Right atrium auricular region (tissue), 2 donors: Measurements from ENCODE around the gene QRICH1. TPM values are rescaled to one million over a fixed set of nuclear protein-coding genes. Genes with fewer than 3 reads are reported as not detected.

Experiments
- DNase-seq: peaks from one replicate; pipeline ENCODE4 v3.0.0-alpha.2; 2019; ENCODE audit warnings: low spot score
- H3K27ac ChIP-seq, 2 donors: fragments of 200-600 bp; sonication (generic); 1 replicate in 1 of 2; 2 replicates in 1 of 2; pipeline ENCODE4 v1.5.1; 2016 to 2019
- H3K27me3 ChIP-seq, 2 donors: fragments of 200-600 bp; sonication (generic); one replicate each; pipeline versions ENCODE4 v1.5.1 to v1.6.0; 2017 to 2019
- H3K36me3 ChIP-seq: fragments of 200-600 bp; sonication (generic); one replicate; pipeline ENCODE4 v1.5.1; 2016
- H3K4me1 ChIP-seq, 2 donors: fragments of 200-600 bp; sonication (generic); one replicate each; pipeline versions ENCODE4 v1.5.1 to v1.6.0; 2017 to 2019
- H3K4me3 ChIP-seq, 2 donors: fragments of 200-600 bp; sonication (generic); 1 replicate in 1 of 2; 2 replicates in 1 of 2; pipeline ENCODE4 v1.5.1; 2017 to 2019; ENCODE audit warnings: mild to moderate bottlenecking in 1 of 2, moderate library complexity in 1 of 2
- H3K9me3 ChIP-seq, 2 donors: fragments of 200-600 bp; sonication (generic); one replicate each; pipeline ENCODE4 v1.5.1; 2019
- CTCF ChIP-seq, 2 donors: fragments of 200-600 bp; sonication (generic); IDR thresholded peaks; one replicate each; pipeline ENCODE4 v1.5.1; 2019; ENCODE audit warnings: antibody characterized with exemption in 2 of 2
- total RNA-seq, 2 donors: library from RNA; depleted of rRNA; stranded (reverse); fragments of >200 nt; gene quantifications; one replicate each; pipeline ENCODE4 v1.1.0, GENCODE V29; 2016

Gene QRICH1
- total RNA-seq, 2 donors from 2014 or later: 39.1 to 46.8 TPM

DNA sequence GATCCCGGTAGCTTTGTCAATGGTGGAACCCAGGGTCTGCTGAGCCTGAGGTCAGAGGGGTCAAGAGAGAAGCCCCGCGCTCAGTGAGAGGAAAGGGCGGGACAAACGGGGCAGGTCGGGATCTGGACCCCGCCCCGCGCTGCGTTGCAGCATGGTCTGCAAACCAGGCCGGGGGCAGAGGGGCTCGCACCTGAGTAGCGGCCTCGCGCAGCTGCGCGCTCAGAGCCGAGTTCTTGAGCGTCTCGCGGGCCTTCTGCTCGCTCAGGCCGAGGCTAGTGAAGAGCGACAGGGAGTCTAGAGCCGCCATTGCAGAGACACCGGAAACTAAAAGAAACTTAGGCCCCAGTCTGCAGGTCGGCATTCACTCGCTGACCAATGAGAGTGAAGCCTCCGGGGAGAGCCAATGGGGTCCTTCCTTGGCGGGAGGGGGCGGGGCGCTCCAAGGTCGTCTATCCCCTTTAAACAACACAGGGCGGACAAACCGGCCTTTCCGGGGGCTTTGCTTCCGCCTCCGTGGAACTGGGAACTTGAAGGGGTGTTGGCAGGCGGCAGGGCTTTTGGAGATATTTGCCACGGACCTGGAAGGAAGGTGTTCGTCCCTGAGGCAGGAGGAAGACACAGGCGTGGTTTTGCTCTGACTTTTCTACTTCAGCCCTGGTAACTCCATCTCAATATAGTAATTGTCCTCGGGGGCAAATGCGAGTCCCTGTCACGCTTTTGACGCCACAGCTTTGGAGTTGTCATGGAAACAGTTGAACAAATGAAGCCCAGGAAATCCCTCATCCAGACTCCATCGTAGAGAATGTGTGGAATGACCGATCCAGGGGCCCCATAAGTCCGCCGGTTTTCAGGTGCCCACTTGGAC is 10.8 kb upstream of the QRICH1 start, which contains the start of gene QARS1:
Gene QARS1 (minus strand): TSS at position 331 of the 865 bp plus-strand sequence. CDS start 24 bp downstream, at position 307.
- Histone ChIP-seq H3K9me3 (no peaks in the 10 kb centered on the region), H3K4me1 (peaks cover 0 to 24% of the 10 kb centered on the region in 2 donors), H3K4me3 (peak within 1 kb of the TSS; percentile 75 to 87), H3K27me3 (no peaks in the 10 kb centered on the region), H3K27ac (peak within 1 kb of the TSS; percentile 80 to 83), H3K36me3 (peaks cover 57% of the 10 kb centered on the region)
- TF ChIP-seq CTCF (IDR thresholded peaks at IDR 0.05): no peak
- DNase-seq: peak; percentile 97

DNA sequence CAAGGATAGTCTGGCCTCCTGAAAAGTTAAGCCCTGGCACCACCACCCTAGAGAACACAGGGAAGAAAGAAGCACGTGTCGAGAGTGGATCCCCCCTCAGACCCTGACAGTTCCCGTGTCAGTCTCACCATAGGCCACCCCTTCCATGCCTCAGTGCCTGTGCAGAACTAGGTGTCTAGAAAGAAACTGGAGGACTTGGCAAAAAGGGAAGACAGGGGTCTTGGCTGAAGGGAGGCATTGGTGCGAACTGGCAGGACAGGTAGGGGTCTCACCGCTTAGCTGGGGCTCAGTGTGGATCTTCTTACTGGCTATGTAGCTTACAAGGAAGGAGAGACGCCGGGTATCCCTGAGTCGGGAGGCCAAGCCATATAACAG is 10.2 kb upstream of the QRICH1 start:
- Histone ChIP-seq H3K36me3 (peaks cover 57% of the 10 kb centered on the region), H3K4me3 (peak overlapping the region; percentile 75 to 87), H3K27ac (peak overlapping the region; percentile 80 to 83), H3K9me3 (no peaks in the 10 kb centered on the region), H3K27me3 (no peaks in the 10 kb centered on the region), H3K4me1 (peaks cover 0 to 24% of the 10 kb centered on the region in 2 donors)
- no peak for DNase-seq
- no peak for TF ChIP-seq CTCF (IDR thresholded peaks at IDR 0.05)

- no peaks in the 10 kb centered on the region for H3K27me3 ChIP-seq
- no peak for DNase-seq
- TF ChIP-seq CTCF (IDR thresholded peaks at IDR 0.05): no peak
- peaks cover 0 to 22% of the 10 kb centered on the region in 2 donors for H3K4me1 ChIP-seq
- no peak overlapping the region for H3K27ac ChIP-seq
- no peak overlapping the region for H3K4me3 ChIP-seq
- peaks cover 61% of the 10 kb centered on the region for H3K36me3 ChIP-seq
- no peaks in the 10 kb centered on the region for H3K9me3 ChIP-seq
These were observed 6.3 kb upstream of the QRICH1 start for GRCh38 chr3:49100046-49100615.

DNA sequence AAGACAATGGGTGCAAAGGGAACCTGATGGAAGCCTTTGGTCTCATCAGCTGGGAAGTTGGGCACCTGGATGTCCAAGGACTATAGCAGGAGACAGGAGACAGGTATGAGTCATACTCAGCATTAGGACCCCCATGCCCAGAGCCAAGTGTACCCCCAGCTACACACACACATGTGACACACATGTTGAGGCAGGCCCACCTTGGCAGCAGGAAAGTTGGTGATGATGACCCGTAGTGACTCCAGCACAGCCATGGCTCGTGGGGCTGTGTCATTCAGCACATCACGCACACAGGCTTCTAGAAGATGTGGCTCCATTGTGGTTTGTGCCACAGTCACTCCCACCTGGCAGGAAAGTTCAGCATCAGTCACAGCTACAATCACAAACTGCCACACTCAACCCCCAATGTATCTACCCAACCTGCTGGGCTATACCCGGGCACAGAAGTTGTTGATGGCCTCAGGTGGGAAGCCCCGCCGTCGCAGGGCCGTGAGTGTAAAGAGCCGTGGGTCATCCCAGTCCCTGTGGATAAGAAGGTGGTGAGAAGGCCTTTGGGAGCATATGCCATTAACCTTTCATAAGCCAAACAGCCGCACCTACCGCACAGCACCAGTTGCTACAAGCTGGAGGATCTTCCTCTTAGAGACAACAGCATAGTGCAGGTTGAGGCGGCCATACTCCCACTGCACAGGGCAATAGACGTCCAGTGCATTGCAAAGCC is 5.2 kb upstream of the QRICH1 start:
- Histone ChIP-seq H3K27me3 (no peaks in the 10 kb centered on the region), H3K4me3 (no peak overlapping the region), H3K4me1 (peaks cover 0 to 26% of the 10 kb centered on the region in 2 donors), H3K27ac (no peak overlapping the region), H3K9me3 (no peaks in the 10 kb centered on the region), H3K36me3 (peaks cover 61% of the 10 kb centered on the region)
- TF ChIP-seq CTCF (IDR thresholded peaks at IDR 0.05): no peak
- DNase-seq: no peak

DNA sequence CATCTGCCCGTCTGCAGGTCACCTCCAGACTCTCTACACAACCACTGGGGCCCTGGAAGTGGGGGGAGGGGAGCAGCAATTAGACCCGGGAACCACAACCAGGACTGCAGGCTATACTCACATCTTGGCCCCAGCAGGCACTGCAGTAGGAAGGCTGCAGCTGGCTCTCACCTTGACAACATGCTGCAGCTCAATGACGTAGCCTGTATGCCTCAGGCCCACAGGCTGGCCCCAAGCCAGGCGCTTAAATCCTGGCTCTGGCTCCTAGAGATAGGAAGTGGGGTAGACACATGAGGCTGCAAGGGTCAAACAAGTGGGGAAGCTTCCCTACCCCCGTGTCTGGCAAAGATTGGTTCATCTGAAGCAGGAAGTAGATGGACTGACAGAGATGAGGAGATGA is 4.6 kb upstream of the QRICH1 start:
- no peak for DNase-seq
- Histone ChIP-seq H3K27ac (no peak overlapping the region), H3K27me3 (no peaks in the 10 kb centered on the region), H3K4me1 (peaks cover 0 to 19% of the 10 kb centered on the region in 2 donors), H3K36me3 (peaks cover 61% of the 10 kb centered on the region), H3K4me3 (no peak overlapping the region), H3K9me3 (no peaks in the 10 kb centered on the region)
- TF ChIP-seq CTCF (IDR thresholded peaks at IDR 0.05): no peak
